HCT116 (cell line): ENCODE results near the gene KAZN.

Source experiments
- CTCF ChIP-seq, 3 experiments: fragments of 200-600 bp in 1 of 3; sonication (generic) in 1 of 3; IDR thresholded peaks in 2 of 3; conservative IDR thresholded peaks in 1 of 3; 2 replicates each; pipeline ENCODE4 v1.5.1; 2012 to 2017; ENCODE audit warnings: low read depth in 2 of 3, low read length in 2 of 3, antibody characterized with exemption in 1 of 3, borderline replicate concordance in 1 of 3, control low read depth in 1 of 3, mild to moderate bottlenecking in 1 of 3, mixed read lengths in 1 of 3, mixed run types in 1 of 3, moderate library complexity in 1 of 3; ENCODE audit not compliant: insufficient read depth in 1 of 3
- POLR2A ChIP-seq: IDR thresholded peaks from 2 replicates; pipeline ENCODE4 v1.7.0; 2011; ENCODE audit warnings: borderline replicate concordance; ENCODE audit not compliant: insufficient read depth, insufficient read length; ENCODE audit errors: extremely low read depth
- TCF7L2 ChIP-seq: IDR thresholded peaks from 2 replicates; pipeline ENCODE4 v1.7.0; 2011; ENCODE audit warnings: borderline replicate concordance, inconsistent platforms; ENCODE audit not compliant: insufficient read depth, insufficient read length; ENCODE audit errors: extremely low read depth
- YY1 ChIP-seq: IDR thresholded peaks from 2 replicates; pipeline ENCODE4 v1.6.1; 2011; ENCODE audit warnings: low read length, low read depth, moderate library complexity, mild to moderate bottlenecking; ENCODE audit not compliant: insufficient replicate concordance; ENCODE audit errors: extremely low read depth

- TF ChIP-seq YY1 (no peak), TCF7L2 (no peak), POLR2A (no peak), CTCF (IDR thresholded peaks at IDR 0.05 in 2 of 3, conservative IDR thresholded peaks at IDR 0.05 in 1 of 3; ENCODE audit: borderline replicate concordance in 1 of 3, insufficient read depth in 1 of 3, low read depth in 2 of 3, low read length in 2 of 3) (no peak)
Observed at GRCh38 chr1:14786681-14787080, 188.2 kb downstream of the KAZN start.
